ENCODE data around the gene SDR9C7. TPM values are rescaled to one million over a fixed set of nuclear protein-coding genes. Genes with fewer than 3 reads are reported as not detected.

Gene SDR9C7
- total RNA-seq, 2 donors from 2014 or later = not detected

DNA sequence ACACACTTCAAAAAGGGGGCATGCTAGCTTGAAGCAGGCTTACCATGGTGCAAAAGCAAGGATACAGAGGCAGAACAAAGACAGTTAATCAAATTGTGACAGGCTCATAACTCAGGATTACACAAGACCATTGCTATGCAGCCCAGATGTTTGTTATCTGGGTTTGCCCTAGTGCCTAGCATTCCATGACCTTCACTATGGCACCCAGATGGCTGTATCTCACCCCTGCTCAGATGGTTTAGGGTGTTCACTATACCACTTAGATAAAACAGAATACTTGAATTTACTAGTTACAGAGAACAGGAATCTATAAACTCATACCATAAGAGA is 56.2 kb downstream of the SDR9C7 start:
- Histone ChIP-seq H3K9me3 (no peaks in the 10 kb centered on the region), H3K4me3 (no peak overlapping the region), H3K36me3 (replicated peaks in 1 of 2; ENCODE audit: insufficient read depth in 1 of 2, low read depth in 2 of 2) (no peaks in the 10 kb centered on the region), H3K27ac (no peak overlapping the region), H3K4me1 (no peaks in the 10 kb centered on the region), H3K27me3 (no peaks in the 10 kb centered on the region)
- no peak for TF ChIP-seq POLR2A (IDR thresholded peaks at IDR 0.05)
- TF ChIP-seq, protein P1, sequence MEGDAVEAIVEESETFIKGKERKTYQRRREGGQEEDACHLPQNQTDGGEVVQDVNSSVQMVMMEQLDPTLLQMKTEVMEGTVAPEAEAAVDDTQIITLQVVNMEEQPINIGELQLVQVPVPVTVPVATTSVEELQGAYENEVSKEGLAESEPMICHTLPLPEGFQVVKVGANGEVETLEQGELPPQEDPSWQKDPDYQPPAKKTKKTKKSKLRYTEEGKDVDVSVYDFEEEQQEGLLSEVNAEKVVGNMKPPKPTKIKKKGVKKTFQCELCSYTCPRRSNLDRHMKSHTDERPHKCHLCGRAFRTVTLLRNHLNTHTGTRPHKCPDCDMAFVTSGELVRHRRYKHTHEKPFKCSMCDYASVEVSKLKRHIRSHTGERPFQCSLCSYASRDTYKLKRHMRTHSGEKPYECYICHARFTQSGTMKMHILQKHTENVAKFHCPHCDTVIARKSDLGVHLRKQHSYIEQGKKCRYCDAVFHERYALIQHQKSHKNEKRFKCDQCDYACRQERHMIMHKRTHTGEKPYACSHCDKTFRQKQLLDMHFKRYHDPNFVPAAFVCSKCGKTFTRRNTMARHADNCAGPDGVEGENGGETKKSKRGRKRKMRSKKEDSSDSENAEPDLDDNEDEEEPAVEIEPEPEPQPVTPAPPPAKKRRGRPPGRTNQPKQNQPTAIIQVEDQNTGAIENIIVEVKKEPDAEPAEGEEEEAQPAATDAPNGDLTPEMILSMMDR (IDR thresholded peaks at IDR 0.05) = no peak
- ATAC-seq = no peak
- intact Hi-C loops (cut with DNase I) = no loop called here
- no peak for DNase-seq

- no peaks in the 10 kb centered on the region for H3K27me3 ChIP-seq
- TF ChIP-seq, protein P1 (IDR thresholded peaks at IDR 0.05) = no peak
- TF ChIP-seq POLR2A (IDR thresholded peaks at IDR 0.05) = no peak
- H3K9me3 ChIP-seq = no peaks in the 10 kb centered on the region
- intact Hi-C loops (cut with DNase I) = no loop called here
- 26 to 38% methylated on average over 1 of the region's 1 CpG for WGBS, 2 donors
- H3K36me3 ChIP-seq (replicated peaks in 1 of 2; ENCODE audit: insufficient read depth in 1 of 2, low read depth in 2 of 2) = no peaks in the 10 kb centered on the region
- no peak overlapping the region for H3K27ac ChIP-seq
- ATAC-seq = no peak
- DNase-seq = no peak
- no peaks in the 10 kb centered on the region for H3K4me1 ChIP-seq
- H3K4me3 ChIP-seq = no peak overlapping the region
Observed at GRCh38 chr12:56877195-56878009, 56.8 kb downstream of the SDR9C7 start.

DNA sequence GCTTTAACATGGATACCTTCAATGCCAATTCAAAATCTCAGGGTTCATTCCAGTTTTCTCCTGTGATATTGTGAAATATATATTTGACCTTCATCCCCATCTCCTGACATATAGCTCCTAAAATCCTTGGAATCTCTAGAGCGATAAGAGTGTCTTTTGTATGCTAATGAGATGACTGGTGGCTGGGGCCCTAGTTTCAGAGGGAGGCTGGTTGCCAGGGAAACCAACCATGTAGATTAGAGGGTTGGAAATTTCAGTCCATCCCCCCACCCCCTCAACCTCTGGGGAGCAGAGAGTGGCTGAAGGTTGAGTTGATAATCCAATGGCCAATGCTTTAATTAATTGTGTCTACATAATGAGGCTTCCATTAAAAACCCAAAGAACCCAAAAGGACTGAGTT is 59.4 kb downstream of the SDR9C7 start:
- no peaks in the 10 kb centered on the region for H3K9me3 ChIP-seq
- DNase-seq (no peak), ATAC-seq (no peak)
- WGBS, 2 donors = 58 to 70% methylated on average over 1 of the region's 1 CpG
- H3K4me1 ChIP-seq = no peaks in the 10 kb centered on the region
- H3K27me3 ChIP-seq = no peaks in the 10 kb centered on the region
- H3K4me3 ChIP-seq = no peak overlapping the region
- H3K36me3 ChIP-seq (replicated peaks in 1 of 2; ENCODE audit: insufficient read depth in 1 of 2, low read depth in 2 of 2) = no peaks in the 10 kb centered on the region
- no peak for TF ChIP-seq POLR2A (IDR thresholded peaks at IDR 0.05)
- TF ChIP-seq, protein P1 (IDR thresholded peaks at IDR 0.05) = no peak
- intact Hi-C loops (cut with DNase I) = no loop called here
- no peak overlapping the region for H3K27ac ChIP-seq

GRCh38 chr12:56873382-56873781 is 60.8 kb downstream of the SDR9C7 start:
- intact Hi-C loops (cut with DNase I) = no loop called here
- 55 to 97% methylated on average over 1 of the region's 1 CpG for WGBS, 2 donors
- Histone ChIP-seq H3K27ac (no peak overlapping the region), H3K9me3 (no peaks in the 10 kb centered on the region), H3K4me3 (no peak overlapping the region), H3K4me1 (no peaks in the 10 kb centered on the region), H3K36me3 (replicated peaks in 1 of 2; ENCODE audit: insufficient read depth in 1 of 2, low read depth in 2 of 2) (no peaks in the 10 kb centered on the region), H3K27me3 (no peaks in the 10 kb centered on the region)
- TF ChIP-seq, protein P1 (IDR thresholded peaks at IDR 0.05) = no peak
- TF ChIP-seq POLR2A (IDR thresholded peaks at IDR 0.05) = no peak
- DNase-seq (no peak), ATAC-seq (no peak)

Other genes with a start within 250 kb of the SDR9C7 start
- gene PTGES3, start 246.1 kb downstream of the SDR9C7 start, total RNA-seq = 10 to 100 TPM; 27.4 to 56.0 TPM
- gene NACA, start 209.1 kb downstream of the SDR9C7 start, total RNA-seq = 100 to 1,000 TPM; 465 to 734 TPM
- gene PRIM1, start 182.1 kb downstream of the SDR9C7 start, total RNA-seq = 10 to 100 TPM in 1 of 2 donors, 1 to 10 TPM in 1; 4.4 to 28.0 TPM
- 10 to 100 TPM in 1 of 2 donors, not detected in 1; 10.5 TPM for gene HSD17B6, start 171.1 kb downstream of the SDR9C7 start, total RNA-seq
- 1 to 10 TPM in 1 of 2 donors, under 1 TPM in 1; 0.99 to 1.3 TPM for gene RDH16, start 23.2 kb upstream of the SDR9C7 start, total RNA-seq
- gene ZBTB39, start 72.1 kb upstream of the SDR9C7 start, total RNA-seq = 1 to 10 TPM; 3.6 to 5.2 TPM
- not detected for gene TAC3, start 82.1 kb upstream of the SDR9C7 start, total RNA-seq
- 1 to 10 TPM in 1 of 2 donors, not detected in 1; 1.8 TPM for gene MYO1A, start 115.7 kb upstream of the SDR9C7 start, total RNA-seq
- 1 to 10 TPM; 2.3 to 5.2 TPM for gene NEMP1, start 144.4 kb upstream of the SDR9C7 start, total RNA-seq
- gene NAB2, start 154.7 kb upstream of the SDR9C7 start, total RNA-seq = 1 to 10 TPM; 4.0 to 7.3 TPM
- 10 to 100 TPM; 52.7 to 82.4 TPM for gene STAT6, start 177.0 kb upstream of the SDR9C7 start, total RNA-seq
- 100 to 1,000 TPM in 1 of 2 donors, 10 to 100 TPM in 1; 61.2 to 162 TPM for gene LRP1, start 194.1 kb upstream of the SDR9C7 start, total RNA-seq
- not detected for gene LRP1-AS, start 213.2 kb upstream of the SDR9C7 start, total RNA-seq

Measured in body of pancreas (tissue), 4 donors.